A549 (cell line): ENCODE results near the gene IGLON5. TPM values are rescaled to one million over a fixed set of nuclear protein-coding genes. Genes with fewer than 3 reads are reported as not detected.

Experiments used
- ATAC-seq, 2 experiments: fragments of 200-7000 bp in 1 of 2; fragments of >200 bp in 1 of 2; cut with Nextera tagmentation in 1 of 2; cut with Tn5 transposase in 1 of 2; 3 replicates each; pipeline versions ENCODE4 v1.8.0 to v1.9.1; 2018 to 2020; ENCODE audit warnings: mild to moderate bottlenecking in 1 of 2, moderate library complexity in 1 of 2
- CTCF ChIA-PET: fragments of 300-600 bp; sonication (Branson Sonifier 250); formaldehyde crosslinking; extraction: SDS; loops from one replicate; lab custom pipeline; 2021; ENCODE audit warnings: antibody characterized with exemption, inconsistent platforms; lab: Yijun Ruan, JAX
- POLR2A ChIA-PET: fragments of 350-600 bp; formaldehyde crosslinking; extraction: SDS; loops from one replicate; lab custom pipeline; 2021; ENCODE audit warnings: antibody characterized with exemption, inconsistent platforms; lab: Yijun Ruan, JAX
- DNase-seq, 2 experiments: peaks; one replicate each; pipeline versions ENCODE4 v3.0.0 to v3.0.0-alpha.2; 2011 to 2016; ENCODE audit warnings: low read depth in 1 of 2, low spot score in 1 of 2
- FAIRE-seq: peaks from 2 replicates; lab custom pipeline; 2011; peaks lifted over from hg19 to GRCh38; lab: Jason Lieb, UNC
- H3K27ac ChIP-seq, 2 experiments: fragments of >200 bp; sonication (Bioruptor Twin); formaldehyde crosslinking; 3 replicates each; pipeline ENCODE4 v1.5.1; 2016 to 2017
- H3K4me1 ChIP-seq: fragments of >200 bp; sonication (Bioruptor Twin); formaldehyde crosslinking; 3 replicates; pipeline ENCODE4 v1.6.1; 2016
- H3K4me2 ChIP-seq: fragments of >200 bp; sonication (Bioruptor Twin); formaldehyde crosslinking; 3 replicates; pipeline ENCODE4 v1.6.1; 2016
- H3K4me3 ChIP-seq: fragments of >200 bp; sonication (Bioruptor Twin); formaldehyde crosslinking; 3 replicates; pipeline ENCODE4 v1.5.1; 2016
- H3K9me3 ChIP-seq: fragments of >200 bp; sonication (Bioruptor Twin); formaldehyde crosslinking; 3 replicates; pipeline ENCODE4 v1.6.1; 2016
- CBX8 ChIP-seq: fragments of 200-600 bp; sonication (generic); IDR thresholded peaks from 2 replicates; pipeline ENCODE4 v1.6.1; 2016
- FOXS1 ChIP-seq: fragments of 250-450 bp; sonication (Bioruptor Pico); IDR thresholded peaks from 2 replicates; pipeline ENCODE4 v1.5.0; 2020; ENCODE audit warnings: mild to moderate bottlenecking, moderate library complexity
- GATA3 ChIP-seq: IDR thresholded peaks from 2 replicates; pipeline ENCODE4 v1.6.1; 2012; ENCODE audit warnings: borderline replicate concordance
- HDAC2 ChIP-seq: fragments of 200-600 bp; sonication (generic); IDR thresholded peaks from 2 replicates; pipeline ENCODE4 v1.6.1; 2016
- HOXA7 ChIP-seq: fragments of 250-450 bp; sonication (Bioruptor Pico); IDR thresholded peaks from 2 replicates; pipeline ENCODE4 v1.5.0; 2020; ENCODE audit warnings: mild to moderate bottlenecking, moderate library complexity
- HOXB13 ChIP-seq: fragments of 250-450 bp; sonication (Bioruptor Pico); IDR thresholded peaks from 2 replicates; pipeline ENCODE4 v1.5.0; 2020; ENCODE audit warnings: low read depth, mild to moderate bottlenecking, moderate library complexity
- MAFK ChIP-seq: fragments of 450-650 bp; IDR thresholded peaks from 2 replicates; pipeline ENCODE4 v1.6.1; 2014; ENCODE audit not compliant: partially characterized antibody
- MAZ ChIP-seq: fragments of 150-350 bp; IDR thresholded peaks from 2 replicates; pipeline ENCODE4 v1.6.1; 2014; ENCODE audit warnings: antibody characterized with exemption, low read depth, low read length, borderline replicate concordance
- NPAS2 ChIP-seq: fragments of 250-450 bp; sonication (Bioruptor Pico); IDR thresholded peaks from 2 replicates; pipeline ENCODE4 v1.8.0; 2022; ENCODE audit warnings: mild to moderate bottlenecking, moderate library complexity, borderline replicate concordance
- RAD21 ChIP-seq, 2 experiments: fragments of >200 bp in 1 of 2; sonication (Bioruptor Twin) in 1 of 2; formaldehyde crosslinking in 1 of 2; IDR thresholded peaks in 1 of 2; conservative IDR thresholded peaks in 1 of 2; 2 replicates in 1 of 2; 3 replicates in 1 of 2; pipeline ENCODE4 v1.6.1; 2012 to 2018; ENCODE audit warnings: inconsistent platforms in 1 of 2
- RARB ChIP-seq: fragments of 250-450 bp; sonication (Bioruptor Pico); IDR thresholded peaks from 2 replicates; pipeline ENCODE4 v1.8.0; 2021; ENCODE audit warnings: mild to moderate bottlenecking, moderate library complexity
- RCOR1 ChIP-seq: fragments of 150-350 bp; IDR thresholded peaks from 2 replicates; pipeline ENCODE4 v1.6.1; 2014; ENCODE audit warnings: antibody characterized with exemption, low read length, low read depth
- SMC3 ChIP-seq: fragments of >200 bp; sonication (Bioruptor Twin); formaldehyde crosslinking; IDR thresholded peaks from 3 replicates; pipeline ENCODE4 v1.6.1; 2018; ENCODE audit warnings: inconsistent platforms
- TFCP2L1 ChIP-seq: fragments of 250-450 bp; sonication (Bioruptor Pico); IDR thresholded peaks from 2 replicates; pipeline ENCODE4 v1.5.0; 2021; ENCODE audit warnings: mild to moderate bottlenecking
- ZSCAN20 ChIP-seq: fragments of 250-450 bp; sonication (Bioruptor Pico); IDR thresholded peaks from 2 replicates; pipeline ENCODE4 v1.8.0; 2022; ENCODE audit warnings: mild to moderate bottlenecking, moderate library complexity
- WGBS: methylation state at CpG from one replicate; pipeline ENCODE4 v1.1.6; 2017; ENCODE audit errors: missing lambda C conversion rate; 5-methylcytosine and 5-hydroxymethylcytosine counted together
- polyA plus RNA-seq, 4 experiments: library from polyadenylated mRNA; depleted of rRNA in 3 of 4; stranded (reverse); fragments of >200 nt; fragmentation: RNase III in 1 of 4; extraction: RNeasy Plus Mini Kit Qiagen cat#74134 plus additional on column Dnase treatment in 1 of 4; gene quantifications; 2 replicates in 3 of 4; 3 replicates in 1 of 4; pipeline ENCODE4 v1.2.3, GENCODE V29; 2011 to 2017
- TF ChIP-seq, protein P1 (sequence below): fragments of >200 bp; sonication (Bioruptor Twin); formaldehyde crosslinking; IDR thresholded peaks from 3 replicates; pipeline ENCODE4 v1.5.1; 2016
- TF ChIP-seq, protein P2 (sequence below): IDR thresholded peaks from 2 replicates; pipeline ENCODE4 v1.6.1; 2012
- TF ChIP-seq, protein P3 (sequence below): fragments of >200 bp; sonication (Bioruptor Twin); formaldehyde crosslinking; IDR thresholded peaks from 3 replicates; pipeline ENCODE4 v1.6.1; 2016
- TF ChIP-seq, protein P4 (sequence below): IDR thresholded peaks from 2 replicates; pipeline ENCODE4 v1.6.1; 2012

The IGLON5 gene
- polyA plus RNA-seq, 2 of the 4 experiments (the other 2 are of a cell fraction), result 0.04 to 0.06 TPM

DNA sequence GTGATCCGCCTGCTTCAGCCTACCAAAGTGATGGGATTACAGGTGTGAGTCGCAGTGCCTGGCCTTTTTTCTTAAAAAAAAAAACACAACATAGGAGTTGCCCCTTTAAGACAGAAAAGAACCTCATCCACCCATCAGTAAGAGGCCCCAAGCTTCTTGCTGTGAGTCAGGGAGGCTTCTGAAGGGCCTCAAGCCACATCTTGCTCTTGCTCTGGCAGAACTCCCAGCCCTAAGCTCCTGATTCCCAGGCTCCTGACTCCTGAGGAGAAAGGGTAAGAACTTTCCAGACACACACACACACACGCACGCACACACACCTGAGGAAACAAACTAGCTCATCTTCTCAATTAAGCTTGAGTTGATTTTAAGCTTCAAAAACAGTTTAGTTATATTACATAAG is 47.9 kb downstream of the IGLON5 start:
- ChIA-PET POLR2A (interaction anchor here (1.0 to 2.7 kb wide), 2 partner anchors 8 to 20 kb away, joined by 3 to 19 read pairs; no protein-coding TSS in a partner anchor), CTCF (interaction anchor here (0.6 to 3.5 kb wide), 6 partner anchors 11 to 431 kb away, joined by 3 to 19 read pairs (median 4); partner anchors contain the start of gene VSIG10L)
- peak overlapping the region; percentile 52 for H3K4me2 ChIP-seq
- peak overlapping the region; percentile 79 to 96 for H3K27ac ChIP-seq
- no peak overlapping the region for H3K4me3 ChIP-seq
- no peaks in the 10 kb centered on the region for H3K9me3 ChIP-seq
- peak; percentile 28 to 40; a peak in 4 of 6 replicates for ATAC-seq
- WGBS, result 70% methylated on average over 4 of the region's 4 CpGs
- TF ChIP-seq SMC3 (0 out of 3 replicates have a peak, but pooled peaks have one; percentile 7), RAD21 (conservative IDR thresholded peaks at IDR 0.05 in 1 of 2, IDR thresholded peaks at IDR 0.05 in 1 of 2) (no peak), TFCP2L1 (no peak), RARB (CRISPR knock-in tag) (no peak)
- TF ChIP-seq, protein P1, sequence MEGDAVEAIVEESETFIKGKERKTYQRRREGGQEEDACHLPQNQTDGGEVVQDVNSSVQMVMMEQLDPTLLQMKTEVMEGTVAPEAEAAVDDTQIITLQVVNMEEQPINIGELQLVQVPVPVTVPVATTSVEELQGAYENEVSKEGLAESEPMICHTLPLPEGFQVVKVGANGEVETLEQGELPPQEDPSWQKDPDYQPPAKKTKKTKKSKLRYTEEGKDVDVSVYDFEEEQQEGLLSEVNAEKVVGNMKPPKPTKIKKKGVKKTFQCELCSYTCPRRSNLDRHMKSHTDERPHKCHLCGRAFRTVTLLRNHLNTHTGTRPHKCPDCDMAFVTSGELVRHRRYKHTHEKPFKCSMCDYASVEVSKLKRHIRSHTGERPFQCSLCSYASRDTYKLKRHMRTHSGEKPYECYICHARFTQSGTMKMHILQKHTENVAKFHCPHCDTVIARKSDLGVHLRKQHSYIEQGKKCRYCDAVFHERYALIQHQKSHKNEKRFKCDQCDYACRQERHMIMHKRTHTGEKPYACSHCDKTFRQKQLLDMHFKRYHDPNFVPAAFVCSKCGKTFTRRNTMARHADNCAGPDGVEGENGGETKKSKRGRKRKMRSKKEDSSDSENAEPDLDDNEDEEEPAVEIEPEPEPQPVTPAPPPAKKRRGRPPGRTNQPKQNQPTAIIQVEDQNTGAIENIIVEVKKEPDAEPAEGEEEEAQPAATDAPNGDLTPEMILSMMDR, result no peak
- DNase-seq, result peak in 1 of 2 experiments; percentile 76
- FAIRE-seq, result no peak
- H3K4me1 ChIP-seq, result peaks cover 67% of the 10 kb centered on the region

DNA sequence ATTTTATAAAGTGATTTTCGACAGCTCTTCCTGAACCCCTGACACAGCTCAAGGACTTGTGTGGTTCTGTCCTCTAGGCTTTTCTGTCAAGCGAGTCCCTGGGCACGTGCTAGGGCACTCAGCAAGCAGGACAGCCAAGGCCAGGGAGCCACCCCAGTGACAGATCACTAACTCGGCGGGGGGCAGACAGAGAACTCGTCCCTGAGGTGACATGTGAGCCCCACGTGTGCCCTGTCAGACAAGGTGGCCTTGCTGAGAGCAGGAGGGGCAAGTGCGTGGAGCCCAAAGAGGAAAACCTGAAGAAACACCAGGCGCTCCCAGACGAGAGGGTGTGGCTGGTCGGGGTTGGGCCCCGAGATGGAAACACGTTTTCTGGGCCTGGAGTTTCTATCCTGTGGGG is 49.8 kb downstream of the IGLON5 start:
- Histone ChIP-seq H3K4me3 (no peak overlapping the region), H3K9me3 (no peaks in the 10 kb centered on the region), H3K4me2 (no peak overlapping the region; the same call in 2 of the 3 replicates), H3K4me1 (peaks cover 73% of the 10 kb centered on the region), H3K27ac (peak overlapping the region; percentile 87 to 96; a peak in 4 of 6 replicates)
- 88% methylated on average over 13 of the region's 13 CpGs for WGBS
- DNase-seq (no peak), FAIRE-seq (no peak), ATAC-seq (no peak)
- POLR2A ChIA-PET, result no interaction called here
- CTCF ChIA-PET, result interaction anchor here (0.6 to 5.6 kb wide), 4 partner anchors 20 to 335 kb away, joined by 3 to 46 read pairs (median 3); partner anchors contain the start of gene VSIG10L
- TF ChIP-seq HOXB13 (CRISPR knock-in tag) (no peak), MAZ (no peak), ZSCAN20 (CRISPR knock-in tag) (no peak), HOXA7 (CRISPR knock-in tag) (no peak), CBX8 (no peak), FOXS1 (CRISPR knock-in tag) (no peak), GATA3 (no peak), TFCP2L1 (no peak), NPAS2 (CRISPR knock-in tag) (no peak), MAFK (no peak), RCOR1 (no peak), HDAC2 (no peak)
- TF ChIP-seq, protein P2, sequence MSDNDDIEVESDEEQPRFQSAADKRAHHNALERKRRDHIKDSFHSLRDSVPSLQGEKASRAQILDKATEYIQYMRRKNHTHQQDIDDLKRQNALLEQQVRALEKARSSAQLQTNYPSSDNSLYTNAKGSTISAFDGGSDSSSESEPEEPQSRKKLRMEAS, result no peak
- TF ChIP-seq, protein P3, sequence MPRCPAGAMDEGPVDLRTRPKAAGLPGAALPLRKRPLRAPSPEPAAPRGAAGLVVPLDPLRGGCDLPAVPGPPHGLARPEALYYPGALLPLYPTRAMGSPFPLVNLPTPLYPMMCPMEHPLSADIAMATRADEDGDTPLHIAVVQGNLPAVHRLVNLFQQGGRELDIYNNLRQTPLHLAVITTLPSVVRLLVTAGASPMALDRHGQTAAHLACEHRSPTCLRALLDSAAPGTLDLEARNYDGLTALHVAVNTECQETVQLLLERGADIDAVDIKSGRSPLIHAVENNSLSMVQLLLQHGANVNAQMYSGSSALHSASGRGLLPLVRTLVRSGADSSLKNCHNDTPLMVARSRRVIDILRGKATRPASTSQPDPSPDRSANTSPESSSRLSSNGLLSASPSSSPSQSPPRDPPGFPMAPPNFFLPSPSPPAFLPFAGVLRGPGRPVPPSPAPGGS, result no peak
- TF ChIP-seq, protein P4, sequence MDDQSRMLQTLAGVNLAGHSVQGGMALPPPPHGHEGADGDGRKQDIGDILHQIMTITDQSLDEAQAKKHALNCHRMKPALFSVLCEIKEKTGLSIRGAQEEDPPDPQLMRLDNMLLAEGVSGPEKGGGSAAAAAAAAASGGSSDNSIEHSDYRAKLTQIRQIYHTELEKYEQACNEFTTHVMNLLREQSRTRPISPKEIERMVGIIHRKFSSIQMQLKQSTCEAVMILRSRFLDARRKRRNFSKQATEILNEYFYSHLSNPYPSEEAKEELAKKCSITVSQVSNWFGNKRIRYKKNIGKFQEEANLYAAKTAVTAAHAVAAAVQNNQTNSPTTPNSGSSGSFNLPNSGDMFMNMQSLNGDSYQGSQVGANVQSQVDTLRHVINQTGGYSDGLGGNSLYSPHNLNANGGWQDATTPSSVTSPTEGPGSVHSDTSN, result no peak
